OCI-LY7 (cell line): ENCODE results near the gene STAT2.

Experiments
- CTCF ChIP-seq: fragments of 200-600 bp; sonication (generic); conservative IDR thresholded peaks from 2 replicates; pipeline ENCODE4 v1.5.1; 2014; ENCODE audit warnings: mild to moderate bottlenecking, antibody characterized with exemption, low read length, moderate library complexity, mixed read lengths
- EZH2phosphoT487 ChIP-seq: fragments of 200-600 bp; sonication (generic); IDR thresholded peaks from 2 replicates; pipeline ENCODE4 v1.6.1; 2018; ENCODE audit warnings: low read depth, borderline replicate concordance, mild to moderate bottlenecking, mixed run types, antibody characterized with exemption, low read length, moderate library complexity, mixed read lengths

- TF ChIP-seq CTCF: no peak
- TF ChIP-seq EZH2phosphoT487: no peak
These were observed 55.6 kb downstream of the STAT2 start for GRCh38 chr12:56304276-56304675.
